Coronary artery (tissue), 2 donors: ENCODE results near the gene COQ10B.
"Not testable (repeated sequence)": the region's sequence is repeated elsewhere in the genome, so short reads cannot be mapped to it uniquely, and the experiment has no call there.

Source experiments
- DNase-seq: peaks from one replicate; pipeline ENCODE4 v3.0.0-alpha.2; 2017; ENCODE audit warnings: low spot score
- H3K27ac ChIP-seq, 2 donors: fragments of 200-600 bp; sonication (generic); one replicate each; pipeline ENCODE4 v1.5.1; 2016 to 2019
- H3K4me3 ChIP-seq: fragments of 200-600 bp; sonication (generic); 2 replicates; pipeline ENCODE4 v1.5.1; 2016; ENCODE audit warnings: mild to moderate bottlenecking, moderate library complexity
- CTCF ChIP-seq: fragments of 200-600 bp; sonication (generic); IDR thresholded peaks from one replicate; pipeline ENCODE4 v1.5.1; 2019; ENCODE audit warnings: antibody characterized with exemption

The COQ10B gene

GRCh38 chr2:197472166-197472565, 18.8 kb downstream of the COQ10B start:
- Histone ChIP-seq H3K4me3 (no peak overlapping the region), H3K27ac (no peak overlapping the region)
- no peak for TF ChIP-seq CTCF
- no peak for DNase-seq

GRCh38 chr2:197477797-197478196, 24.4 kb downstream of the COQ10B start:
- Histone ChIP-seq H3K27ac (no peak overlapping the region), H3K4me3 (no peak overlapping the region)
- TF ChIP-seq CTCF, result no peak
- no peak for DNase-seq

GRCh38 chr2:197480165-197481036, 27.0 kb downstream of the COQ10B start:
- Histone ChIP-seq H3K27ac (no peak overlapping the region), H3K4me3 (no peak overlapping the region)
- DNase-seq, result no peak
- TF ChIP-seq CTCF, result no peak

- H3K27ac ChIP-seq, DNase-seq, H3K4me3 ChIP-seq: not testable (repeated sequence)
Measured at GRCh38 chr2:197484248-197484647, 30.9 kb downstream of the COQ10B start.

GRCh38 chr2:197486175-197486574, 32.8 kb downstream of the COQ10B start:
- no peak for DNase-seq
- H3K27ac ChIP-seq, result no peak overlapping the region
- no peak overlapping the region for H3K4me3 ChIP-seq
- no peak for TF ChIP-seq CTCF

GRCh38 chr2:197487385-197487784, 34.0 kb downstream of the COQ10B start:
- Histone ChIP-seq H3K4me3 (no peak overlapping the region), H3K27ac (no peak overlapping the region)
- no peak for DNase-seq
- no peak for TF ChIP-seq CTCF

- Histone ChIP-seq H3K4me3 (no peak overlapping the region), H3K27ac (no peak overlapping the region)
- no peak for TF ChIP-seq CTCF
- DNase-seq, result no peak
Measured at GRCh38 chr2:197495433-197496134, 42.2 kb downstream of the COQ10B start.
